ENCODE measurements around the gene GAB2.

GAB2 gene

GRCh38 chr11:78398715-78399114 is 18.9 kb downstream of the GAB2 start:
- ChIA-PET CTCF (interaction anchor here (0.6 to 1.8 kb wide), 5 partner anchors 14 to 166 kb away, joined by 3 to 8 read pairs (median 5); no protein-coding TSS in a partner anchor), POLR2A (no interaction called here)
- DNase-seq, result no peak
- Histone ChIP-seq H3K4me3 (ENCODE audit: control insufficient read depth in 1 of 7, extremely low read depth in 1 of 7, insufficient read depth in 4 of 7, low read depth in 2 of 7, low read length in 6 of 7) (no peak overlapping the region), H3K4me1 (ENCODE audit: control extremely low read depth in 1 of 4, control insufficient read depth in 4 of 4, insufficient read depth in 4 of 4, low read length in 3 of 4) (peaks cover 0 to 18% (median 14%) of the 10 kb centered on the region in 4 experiments), H3K27me3 (replicated peaks in 2 of 5; ENCODE audit: control insufficient read depth in 4 of 5, insufficient read depth in 5 of 5, low read length in 4 of 5) (no peaks in the 10 kb centered on the region), H3K9me3 (ENCODE audit: control extremely low read depth in 1 of 5, control insufficient read depth in 4 of 5, insufficient read depth in 2 of 5, low read depth in 1 of 5, low read length in 4 of 5) (peaks cover 0 to 5% (median 3%) of the 10 kb centered on the region in 5 experiments), H3K36me3 (ENCODE audit: control insufficient read depth in 4 of 4, insufficient read depth in 4 of 4, low read length in 3 of 4) (peaks cover 0 to 3% (median under 1%) of the 10 kb centered on the region in 4 experiments), H3K27ac (ENCODE audit: insufficient read depth in 1 of 2, low read depth in 1 of 2, low read length in 2 of 2, poor library complexity in 1 of 2, severe bottlenecking in 2 of 2) (no peak overlapping the region)
- WGBS (ENCODE audit: insufficient coverage), result no CpG with 5 or more reads among the region's 1 CpG

DNA sequence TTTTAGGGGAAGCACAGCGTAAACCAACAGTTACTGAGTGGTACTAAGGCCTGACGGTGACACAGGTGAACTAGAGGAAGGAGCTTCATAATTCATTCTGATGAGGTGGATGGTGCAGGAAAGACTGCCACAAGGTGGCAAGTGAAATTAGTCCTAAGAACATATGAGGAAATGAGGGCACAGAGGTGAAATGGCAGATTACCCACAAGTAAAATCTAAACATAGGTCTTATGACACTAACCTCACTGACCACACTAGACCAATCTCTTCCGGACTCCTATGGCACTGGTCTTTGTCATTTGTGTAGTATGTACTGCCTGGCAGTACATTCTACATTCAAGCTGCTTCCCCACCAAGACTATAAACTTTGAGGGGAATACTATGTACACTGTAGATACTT is 20.2 kb downstream of the GAB2 start:
- CTCF ChIA-PET, result interaction anchor here (1.3 to 1.5 kb wide), 3 partner anchors 9 to 169 kb away, joined by 3 to 7 read pairs (median 4); no protein-coding TSS in a partner anchor
- peak overlapping the region in 2 of 7 experiments; percentile 2 to 5 for H3K4me3 ChIP-seq (ENCODE audit: control insufficient read depth in 1 of 7, extremely low read depth in 1 of 7, insufficient read depth in 4 of 7, low read depth in 2 of 7, low read length in 6 of 7)
- H3K27me3 ChIP-seq (replicated peaks in 2 of 5; ENCODE audit: control insufficient read depth in 4 of 5, insufficient read depth in 5 of 5, low read length in 4 of 5), result no peaks in the 10 kb centered on the region
- no peak overlapping the region for H3K27ac ChIP-seq (ENCODE audit: insufficient read depth in 1 of 2, low read depth in 1 of 2, low read length in 2 of 2, poor library complexity in 1 of 2, severe bottlenecking in 2 of 2)
- POLR2A ChIA-PET, result interaction anchor here (0.5 to 1.3 kb wide), 2 partner anchors 20 to 74 kb away, joined by 5 to 9 read pairs; partner anchors contain the start of gene GAB2
- H3K4me1 ChIP-seq (ENCODE audit: control extremely low read depth in 1 of 4, control insufficient read depth in 4 of 4, insufficient read depth in 4 of 4, low read length in 3 of 4), result peaks cover 6 to 28% (median 24%) of the 10 kb centered on the region in 4 experiments
- H3K36me3 ChIP-seq (ENCODE audit: control insufficient read depth in 4 of 4, insufficient read depth in 4 of 4, low read length in 3 of 4), result peaks cover 0 to 2% (median 0%) of the 10 kb centered on the region in 4 experiments
- WGBS (ENCODE audit: insufficient coverage), result 34% methylated on average over 2 of the region's 3 CpGs
- H3K9me3 ChIP-seq (ENCODE audit: control extremely low read depth in 1 of 5, control insufficient read depth in 4 of 5, insufficient read depth in 2 of 5, low read depth in 1 of 5, low read length in 4 of 5), result no peaks in the 10 kb centered on the region
- peak; percentile 71 to 96 (median 94) for DNase-seq

GRCh38 chr11:78395597-78395996 is 22.0 kb downstream of the GAB2 start:
- no CpG with 5 or more reads among the region's 1 CpG for WGBS (ENCODE audit: insufficient coverage)
- ChIA-PET POLR2A (no interaction called here), CTCF (interaction anchor here (1.3 kb wide), 1 partner anchor 20 kb away, joined by 3 read pairs; no protein-coding TSS in a partner anchor)
- peaks cover 6 to 30% (median 24%) of the 10 kb centered on the region in 4 experiments for H3K4me1 ChIP-seq (ENCODE audit: control extremely low read depth in 1 of 4, control insufficient read depth in 4 of 4, insufficient read depth in 4 of 4, low read length in 3 of 4)
- no peak for DNase-seq
- H3K9me3 ChIP-seq (ENCODE audit: control extremely low read depth in 1 of 5, control insufficient read depth in 4 of 5, insufficient read depth in 2 of 5, low read depth in 1 of 5, low read length in 4 of 5), result no peaks in the 10 kb centered on the region
- H3K4me3 ChIP-seq (ENCODE audit: control insufficient read depth in 1 of 7, extremely low read depth in 1 of 7, insufficient read depth in 4 of 7, low read depth in 2 of 7, low read length in 6 of 7), result no peak overlapping the region
- H3K27me3 ChIP-seq (replicated peaks in 2 of 5; ENCODE audit: control insufficient read depth in 4 of 5, insufficient read depth in 5 of 5, low read length in 4 of 5), result no peaks in the 10 kb centered on the region
- H3K27ac ChIP-seq (ENCODE audit: insufficient read depth in 1 of 2, low read depth in 1 of 2, low read length in 2 of 2, poor library complexity in 1 of 2, severe bottlenecking in 2 of 2), result no peak overlapping the region
- H3K36me3 ChIP-seq (ENCODE audit: control insufficient read depth in 4 of 4, insufficient read depth in 4 of 4, low read length in 3 of 4), result peaks cover 0 to 2% (median 0%) of the 10 kb centered on the region in 4 experiments

DNA sequence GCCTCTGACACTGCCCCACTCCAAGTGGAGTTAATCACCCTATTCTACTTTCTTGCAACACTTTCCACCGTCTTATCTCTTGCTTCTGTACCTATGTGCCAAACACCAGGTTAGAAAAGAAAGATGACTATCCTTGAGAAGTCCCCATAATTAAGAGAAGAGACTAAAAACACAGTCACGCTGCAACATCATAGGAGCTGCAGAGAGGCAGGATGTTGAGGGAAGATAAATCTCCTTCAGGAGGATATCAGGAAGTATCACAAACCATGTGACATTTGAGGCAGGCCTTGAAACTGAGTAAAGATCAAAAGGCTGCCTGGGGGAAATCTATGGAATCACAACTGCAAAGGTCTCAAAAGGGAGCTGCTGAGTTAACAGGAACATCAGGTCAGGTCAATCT is 24.8 kb downstream of the GAB2 start:
- Histone ChIP-seq H3K9me3 (ENCODE audit: control extremely low read depth in 1 of 5, control insufficient read depth in 4 of 5, insufficient read depth in 2 of 5, low read depth in 1 of 5, low read length in 4 of 5) (no peaks in the 10 kb centered on the region), H3K4me1 (ENCODE audit: control extremely low read depth in 1 of 4, control insufficient read depth in 4 of 4, insufficient read depth in 4 of 4, low read length in 3 of 4) (peaks cover 6 to 22% (median 18%) of the 10 kb centered on the region in 4 experiments), H3K27ac (ENCODE audit: insufficient read depth in 1 of 2, low read depth in 1 of 2, low read length in 2 of 2, poor library complexity in 1 of 2, severe bottlenecking in 2 of 2) (no peak overlapping the region), H3K27me3 (replicated peaks in 2 of 5; ENCODE audit: control insufficient read depth in 4 of 5, insufficient read depth in 5 of 5, low read length in 4 of 5) (no peaks in the 10 kb centered on the region), H3K4me3 (ENCODE audit: control insufficient read depth in 1 of 7, extremely low read depth in 1 of 7, insufficient read depth in 4 of 7, low read depth in 2 of 7, low read length in 6 of 7) (no peak overlapping the region), H3K36me3 (ENCODE audit: control insufficient read depth in 4 of 4, insufficient read depth in 4 of 4, low read length in 3 of 4) (peaks cover 0 to 2% (median 0%) of the 10 kb centered on the region in 4 experiments)
- 0% methylated on average over 1 of the region's 2 CpGs for WGBS (ENCODE audit: insufficient coverage)
- CTCF ChIA-PET, result interaction anchor here (1.0 to 1.6 kb wide), 4 partner anchors 14 to 94 kb away, joined by 3 to 5 read pairs (median 4); no protein-coding TSS in a partner anchor
- POLR2A ChIA-PET, result interaction anchor here (1.0 kb wide), 1 partner anchor 28 kb away, joined by 3 read pairs; no protein-coding TSS in a partner anchor
- DNase-seq, result peak in 1 of 3 donors; percentile 21

- 100% methylated on average over 1 of the region's 1 CpG for WGBS (ENCODE audit: insufficient coverage)
- POLR2A ChIA-PET, result no interaction called here
These were observed 26.2 kb downstream of the GAB2 start for GRCh38 chr11:78391424-78391823.

DNA sequence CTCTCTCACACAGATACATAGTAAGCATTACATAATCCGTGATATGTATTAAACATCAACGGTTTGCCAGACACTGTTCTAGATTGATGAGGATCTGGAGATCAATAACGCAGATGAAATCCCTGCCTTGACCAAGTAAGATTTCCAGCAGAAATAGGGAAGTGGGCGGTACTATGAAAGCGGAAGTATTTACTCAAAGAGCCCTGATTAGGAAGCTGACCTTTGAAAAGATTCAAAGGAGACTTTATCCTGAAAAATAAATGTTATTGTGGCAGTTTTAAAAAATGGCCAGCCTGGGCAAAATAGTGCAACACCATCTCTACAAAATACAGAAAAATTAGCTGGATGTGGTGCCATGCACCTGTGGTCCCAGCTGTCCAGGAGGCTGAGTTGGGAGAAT is 26.8 kb downstream of the GAB2 start:
- peaks cover 6 to 13% (median 11%) of the 10 kb centered on the region in 4 experiments for H3K4me1 ChIP-seq (ENCODE audit: control extremely low read depth in 1 of 4, control insufficient read depth in 4 of 4, insufficient read depth in 4 of 4, low read length in 3 of 4)
- H3K4me3 ChIP-seq (ENCODE audit: control insufficient read depth in 1 of 7, extremely low read depth in 1 of 7, insufficient read depth in 4 of 7, low read depth in 2 of 7, low read length in 6 of 7), result no peak overlapping the region
- H3K36me3 ChIP-seq (ENCODE audit: control insufficient read depth in 4 of 4, insufficient read depth in 4 of 4, low read length in 3 of 4), result peaks cover 2 to 5% (median 4%) of the 10 kb centered on the region in 4 experiments
- no peak for DNase-seq
- 83% methylated on average over 2 of the region's 5 CpGs for WGBS (ENCODE audit: insufficient coverage)
- peaks cover 0 to 5% (median 0%) of the 10 kb centered on the region in 5 experiments for H3K9me3 ChIP-seq (ENCODE audit: control extremely low read depth in 1 of 5, control insufficient read depth in 4 of 5, insufficient read depth in 2 of 5, low read depth in 1 of 5, low read length in 4 of 5)
- H3K27ac ChIP-seq (ENCODE audit: insufficient read depth in 1 of 2, low read depth in 1 of 2, low read length in 2 of 2, poor library complexity in 1 of 2, severe bottlenecking in 2 of 2), result no peak overlapping the region
- POLR2A ChIA-PET, result no interaction called here
- CTCF ChIA-PET, result interaction anchor here (1.3 kb wide), 1 partner anchor 12 kb away, joined by 3 read pairs; no protein-coding TSS in a partner anchor
- no peaks in the 10 kb centered on the region for H3K27me3 ChIP-seq (replicated peaks in 2 of 5; ENCODE audit: control insufficient read depth in 4 of 5, insufficient read depth in 5 of 5, low read length in 4 of 5)

More at GRCh38 chr11:78391424-78391823, 26.2 kb downstream of the GAB2 start:
- peaks cover 6 to 13% (median 11%) of the 10 kb centered on the region in 4 experiments for H3K4me1 ChIP-seq (ENCODE audit: control extremely low read depth in 1 of 4, control insufficient read depth in 4 of 4, insufficient read depth in 4 of 4, low read length in 3 of 4)
- no peaks in the 10 kb centered on the region for H3K27me3 ChIP-seq (replicated peaks in 2 of 5; ENCODE audit: control insufficient read depth in 4 of 5, insufficient read depth in 5 of 5, low read length in 4 of 5)
- H3K9me3 ChIP-seq (ENCODE audit: control extremely low read depth in 1 of 5, control insufficient read depth in 4 of 5, insufficient read depth in 2 of 5, low read depth in 1 of 5, low read length in 4 of 5), result peaks cover 0 to under 1% (median 0%) of the 10 kb centered on the region in 5 experiments
- H3K27ac ChIP-seq (ENCODE audit: insufficient read depth in 1 of 2, low read depth in 1 of 2, low read length in 2 of 2, poor library complexity in 1 of 2, severe bottlenecking in 2 of 2), result no peak overlapping the region
- H3K4me3 ChIP-seq (ENCODE audit: control insufficient read depth in 1 of 7, extremely low read depth in 1 of 7, insufficient read depth in 4 of 7, low read depth in 2 of 7, low read length in 6 of 7), result no peak overlapping the region
- H3K36me3 ChIP-seq (ENCODE audit: control insufficient read depth in 4 of 4, insufficient read depth in 4 of 4, low read length in 3 of 4), result peaks cover 0 to 5% (median 2%) of the 10 kb centered on the region in 4 experiments
- CTCF ChIA-PET, result no interaction called here
- no peak for DNase-seq
